ENCODE measurements around the gene GALNS. TPM values are rescaled to one million over a fixed set of nuclear protein-coding genes. Genes with fewer than 3 reads are reported as not detected.
"Not testable (repeated sequence)": the region's sequence is repeated elsewhere in the genome, so short reads cannot be mapped to it uniquely, and the experiment has no call there.

The GALNS gene
- total and polyA plus RNA-seq, 4 donors = 9.3 to 44.1 (median 28.9) TPM

DNA sequence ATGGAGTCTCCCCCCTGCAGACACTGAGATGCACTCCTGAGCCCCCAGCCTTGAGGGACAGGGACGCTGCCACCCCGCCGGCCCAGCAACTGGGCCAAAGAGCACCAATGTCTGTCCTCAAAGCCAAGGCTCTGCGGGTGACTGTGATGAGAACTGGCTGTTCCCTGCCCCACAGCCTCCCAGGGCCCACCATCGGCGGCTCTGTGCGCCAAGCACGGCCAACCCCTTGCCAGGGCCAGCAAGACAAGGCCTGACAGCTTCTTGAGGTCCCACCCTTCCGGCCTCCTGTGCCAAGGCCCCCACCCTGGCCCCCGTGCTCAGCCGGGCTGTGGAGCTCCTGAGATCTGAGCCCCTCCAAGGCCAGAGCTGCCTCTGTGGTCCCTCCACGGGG is 43.9 kb upstream of the GALNS start:
- Histone ChIP-seq H3K27ac (ENCODE audit: low read depth in 1 of 2, low read length in 2 of 2) (no peak overlapping the region), H3K4me1 (ENCODE audit: control insufficient read depth in 1 of 2, insufficient read depth in 2 of 2, low read length in 2 of 2) (no peaks in the 10 kb centered on the region), H3K27me3 (ENCODE audit: control insufficient read depth in 1 of 2, insufficient read depth in 2 of 2, low read length in 1 of 2) (no peaks in the 10 kb centered on the region), H3K36me3 (ENCODE audit: control insufficient read depth in 1 of 2, insufficient read depth in 2 of 2, low read length in 1 of 2) (no peaks in the 10 kb centered on the region), H3K9me3 (ENCODE audit: control insufficient read depth, low read length) (no peaks in the 10 kb centered on the region), H3K4me3 (ENCODE audit: low read length in 2 of 2) (no peak overlapping the region)
- ATAC-seq (ENCODE audit: low FRiP score) (no peak), DNase-seq (no peak)
- intact Hi-C loops (cut with DNase I) = no loop called here
- WGBS, 2 donors = 91 to 93% methylated on average over 12 of the region's 12 CpGs

DNA sequence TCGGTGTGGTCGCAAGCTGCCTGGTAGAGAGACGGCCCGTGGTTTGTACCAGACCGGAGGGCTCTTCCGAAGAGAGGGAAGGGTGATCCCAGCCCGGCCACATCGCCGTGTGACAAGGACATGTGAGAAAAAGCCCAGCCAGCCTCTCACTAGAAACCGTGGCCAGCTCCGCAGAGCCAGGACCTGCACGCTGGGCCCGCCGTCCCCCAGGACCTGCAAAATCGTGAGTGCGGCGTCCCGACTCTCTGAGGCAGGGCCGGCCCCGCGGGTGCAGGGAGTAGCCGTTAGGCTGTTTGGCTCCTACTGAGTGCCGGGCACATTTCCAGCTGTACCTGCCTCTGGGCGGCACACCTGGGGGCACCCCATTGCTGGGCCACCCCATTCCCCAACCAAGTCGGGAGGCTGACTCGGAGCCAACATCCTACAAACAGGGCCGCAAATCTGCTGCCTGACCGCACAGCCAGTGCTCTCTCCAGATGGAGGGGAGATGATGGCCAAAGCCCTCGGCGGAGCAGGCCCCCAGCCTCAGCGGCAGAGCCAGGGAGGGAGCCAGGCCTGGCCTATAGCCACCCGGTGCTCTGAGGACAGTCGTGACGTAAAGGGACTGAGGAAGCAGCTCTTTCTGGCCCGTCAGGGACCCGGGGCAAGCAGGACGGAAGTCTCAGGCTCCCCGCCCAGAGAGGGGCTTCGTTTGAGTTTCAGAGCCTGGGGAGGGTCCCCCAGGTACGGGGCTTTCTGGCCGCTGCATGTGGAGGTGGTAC is 43.3 kb upstream of the GALNS start:
- DNase-seq (no peak), ATAC-seq (ENCODE audit: low FRiP score) (no peak)
- Histone ChIP-seq H3K27ac (ENCODE audit: low read depth in 1 of 2, low read length in 2 of 2) (no peak overlapping the region), H3K9me3 (ENCODE audit: control insufficient read depth, low read length) (no peaks in the 10 kb centered on the region), H3K4me3 (ENCODE audit: low read length in 2 of 2) (no peak overlapping the region), H3K27me3 (ENCODE audit: control insufficient read depth in 1 of 2, insufficient read depth in 2 of 2, low read length in 1 of 2) (no peaks in the 10 kb centered on the region), H3K36me3 (ENCODE audit: control insufficient read depth in 1 of 2, insufficient read depth in 2 of 2, low read length in 1 of 2) (no peaks in the 10 kb centered on the region), H3K4me1 (ENCODE audit: control insufficient read depth in 1 of 2, insufficient read depth in 2 of 2, low read length in 2 of 2) (no peaks in the 10 kb centered on the region)
- intact Hi-C loops (cut with DNase I) = no loop called here
- WGBS, 2 donors = 86 to 88% methylated on average over 41 of the region's 41 CpGs

GRCh38 chr16:88897696-88898425 is 41.1 kb upstream of the GALNS start:
- no peaks in the 10 kb centered on the region for H3K4me1 ChIP-seq (ENCODE audit: control insufficient read depth in 1 of 2, insufficient read depth in 2 of 2, low read length in 2 of 2)
- no peak for DNase-seq
- intact Hi-C loops (cut with DNase I) = no loop called here
- no peaks in the 10 kb centered on the region for H3K27me3 ChIP-seq (ENCODE audit: control insufficient read depth in 1 of 2, insufficient read depth in 2 of 2, low read length in 1 of 2)
- 90 to 91% methylated on average over 34 of the region's 34 CpGs for WGBS, 2 donors
- H3K9me3 ChIP-seq (ENCODE audit: control insufficient read depth, low read length) = no peaks in the 10 kb centered on the region
- no peaks in the 10 kb centered on the region for H3K36me3 ChIP-seq (ENCODE audit: control insufficient read depth in 1 of 2, insufficient read depth in 2 of 2, low read length in 1 of 2)
- H3K4me3 ChIP-seq (ENCODE audit: low read length in 2 of 2) = no peak overlapping the region
- no peak overlapping the region for H3K27ac ChIP-seq (ENCODE audit: low read depth in 1 of 2, low read length in 2 of 2)
- ATAC-seq (ENCODE audit: low FRiP score) = no peak

GRCh38 chr16:88896238-88897070 is 39.7 kb upstream of the GALNS start:
- no peaks in the 10 kb centered on the region for H3K36me3 ChIP-seq (ENCODE audit: control insufficient read depth in 1 of 2, insufficient read depth in 2 of 2, low read length in 1 of 2)
- no peak overlapping the region for H3K4me3 ChIP-seq (ENCODE audit: low read length in 2 of 2)
- H3K27me3 ChIP-seq (ENCODE audit: control insufficient read depth in 1 of 2, insufficient read depth in 2 of 2, low read length in 1 of 2) = no peaks in the 10 kb centered on the region
- intact Hi-C loops (cut with DNase I) = no loop called here
- ATAC-seq (ENCODE audit: low FRiP score) = no peak
- no peaks in the 10 kb centered on the region for H3K4me1 ChIP-seq (ENCODE audit: control insufficient read depth in 1 of 2, insufficient read depth in 2 of 2, low read length in 2 of 2)
- 89 to 91% methylated on average over 57 of the region's 57 CpGs for WGBS, 2 donors
- H3K27ac ChIP-seq (ENCODE audit: low read depth in 1 of 2, low read length in 2 of 2) = no peak overlapping the region
- H3K9me3 ChIP-seq (ENCODE audit: control insufficient read depth, low read length) = no peaks in the 10 kb centered on the region
- no peak for DNase-seq

- H3K27me3 ChIP-seq (ENCODE audit: control insufficient read depth in 1 of 2, insufficient read depth in 2 of 2, low read length in 1 of 2) = no peaks in the 10 kb centered on the region
- no peaks in the 10 kb centered on the region for H3K4me1 ChIP-seq (ENCODE audit: control insufficient read depth in 1 of 2, insufficient read depth in 2 of 2, low read length in 2 of 2)
- H3K9me3 ChIP-seq (ENCODE audit: control insufficient read depth, low read length) = no peaks in the 10 kb centered on the region
- 93% methylated on average over 22 of the region's 22 CpGs for WGBS, 2 donors
- H3K4me3 ChIP-seq (ENCODE audit: low read length in 2 of 2) = no peak overlapping the region
- H3K27ac ChIP-seq (ENCODE audit: low read depth in 1 of 2, low read length in 2 of 2) = no peak overlapping the region
- H3K36me3 ChIP-seq (ENCODE audit: control insufficient read depth in 1 of 2, insufficient read depth in 2 of 2, low read length in 1 of 2) = no peaks in the 10 kb centered on the region
- ATAC-seq (ENCODE audit: low FRiP score) = no peak
- intact Hi-C loops (cut with DNase I) = no loop called here
- DNase-seq = no peak
These were observed 38.6 kb upstream of the GALNS start for GRCh38 chr16:88895335-88895734.

GRCh38 chr16:88894681-88895300 is 38.0 kb upstream of the GALNS start:
- Histone ChIP-seq H3K4me3 (ENCODE audit: low read length in 2 of 2) (no peak overlapping the region), H3K27ac (ENCODE audit: low read depth in 1 of 2, low read length in 2 of 2) (no peak overlapping the region), H3K36me3 (ENCODE audit: control insufficient read depth in 1 of 2, insufficient read depth in 2 of 2, low read length in 1 of 2) (no peaks in the 10 kb centered on the region), H3K4me1 (ENCODE audit: control insufficient read depth in 1 of 2, insufficient read depth in 2 of 2, low read length in 2 of 2) (no peaks in the 10 kb centered on the region), H3K27me3 (ENCODE audit: control insufficient read depth in 1 of 2, insufficient read depth in 2 of 2, low read length in 1 of 2) (no peaks in the 10 kb centered on the region), H3K9me3 (ENCODE audit: control insufficient read depth, low read length) (no peaks in the 10 kb centered on the region)
- no peak for DNase-seq
- 87 to 92% methylated on average over 21 of the region's 21 CpGs for WGBS, 2 donors
- no peak for ATAC-seq (ENCODE audit: low FRiP score)
- intact Hi-C loops (cut with DNase I) = no loop called here

GRCh38 chr16:88894266-88894665 is 37.5 kb upstream of the GALNS start:
- H3K4me3 ChIP-seq (ENCODE audit: low read length in 2 of 2); DNase-seq; H3K4me1 ChIP-seq (ENCODE audit: control insufficient read depth in 1 of 2, insufficient read depth in 2 of 2, low read length in 2 of 2); ATAC-seq (ENCODE audit: low FRiP score); H3K9me3 ChIP-seq (ENCODE audit: control insufficient read depth, low read length); H3K27me3 ChIP-seq (ENCODE audit: control insufficient read depth in 1 of 2, insufficient read depth in 2 of 2, low read length in 1 of 2); H3K36me3 ChIP-seq (ENCODE audit: control insufficient read depth in 1 of 2, insufficient read depth in 2 of 2, low read length in 1 of 2); H3K27ac ChIP-seq (ENCODE audit: low read depth in 1 of 2, low read length in 2 of 2); intact Hi-C loops (cut with DNase I): not testable (repeated sequence)
- 69 to 96% methylated on average over 4 to 5 of the region's 6 CpGs for WGBS, 2 donors

DNA sequence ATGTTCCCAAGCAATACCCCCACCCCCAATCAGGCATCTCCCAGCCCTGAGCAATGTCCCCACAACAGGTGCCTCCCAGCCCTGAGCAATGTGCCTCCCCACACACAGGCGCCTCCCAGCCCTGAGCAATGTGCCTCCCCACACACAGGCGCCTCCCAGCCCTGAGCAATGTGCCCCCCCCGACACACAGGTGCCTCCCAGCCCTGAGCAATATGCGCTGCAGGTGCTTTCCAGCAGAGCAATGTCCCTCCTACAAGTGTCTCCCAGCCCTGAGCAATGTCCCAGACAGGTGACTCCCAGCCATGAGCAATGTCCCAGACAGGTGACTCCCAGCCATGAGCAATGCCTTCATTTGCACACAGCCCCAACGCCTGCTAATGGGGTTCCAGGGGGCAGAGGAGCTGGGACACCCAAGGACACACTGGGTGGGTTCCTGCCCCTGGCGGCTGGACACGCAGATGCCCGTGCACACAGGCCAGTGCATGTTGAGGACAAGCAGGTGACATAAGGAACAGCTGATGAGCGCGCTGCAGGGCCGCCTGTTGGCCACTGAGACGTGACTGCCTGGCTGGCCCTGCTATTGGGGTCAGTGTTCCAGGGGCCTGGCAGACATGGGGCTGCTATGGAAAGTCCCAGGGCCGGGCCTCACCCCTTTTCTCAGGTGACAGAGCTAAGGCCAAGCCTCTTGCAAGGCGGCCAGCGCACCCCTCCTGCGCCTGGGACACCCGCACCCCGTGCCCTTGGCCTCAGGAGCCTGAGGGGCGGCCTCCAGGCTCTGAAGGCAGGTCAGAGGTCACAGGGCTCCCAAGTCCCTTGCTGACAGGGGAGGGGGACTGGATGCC is 36.6 kb upstream of the GALNS start:
- intact Hi-C loops (cut with DNase I) = no loop called here
- Histone ChIP-seq H3K4me1 (ENCODE audit: control insufficient read depth in 1 of 2, insufficient read depth in 2 of 2, low read length in 2 of 2) (no peaks in the 10 kb centered on the region), H3K27ac (ENCODE audit: low read depth in 1 of 2, low read length in 2 of 2) (no peak overlapping the region), H3K9me3 (ENCODE audit: control insufficient read depth, low read length) (no peaks in the 10 kb centered on the region), H3K36me3 (ENCODE audit: control insufficient read depth in 1 of 2, insufficient read depth in 2 of 2, low read length in 1 of 2) (no peaks in the 10 kb centered on the region), H3K27me3 (ENCODE audit: control insufficient read depth in 1 of 2, insufficient read depth in 2 of 2, low read length in 1 of 2) (no peaks in the 10 kb centered on the region), H3K4me3 (ENCODE audit: low read length in 2 of 2) (no peak overlapping the region)
- DNase-seq = no peak
- ATAC-seq (ENCODE audit: low FRiP score) = no peak
- 90 to 95% methylated on average over 19 of the region's 19 CpGs for WGBS, 2 donors
